Activated CD8-positive, alpha-beta T cell treated with anti-CD3 and anti-CD28 coated beads for 36 hours (primary cell): ENCODE measurements around the gene CORO7. TPM values are rescaled to one million over a fixed set of nuclear protein-coding genes. Genes with fewer than 3 reads are reported as not detected.

Experiments
- ATAC-seq: fragments of 200-7000 bp; cut with Tn5 transposase; one replicate; pipeline ENCODE4 v1.10.0; 2021; ENCODE audit warnings: mild to moderate bottlenecking, moderate library complexity
- CTCF ChIA-PET: fragments of 350-600 bp; sonication (Branson Sonifier 250); formaldehyde crosslinking; loops from one replicate; lab custom pipeline; 2021; ENCODE audit warnings: antibody characterized with exemption; lab: Charles Lee
- POLR2A ChIA-PET: fragments of 350-600 bp; sonication (Branson Sonifier 250); formaldehyde crosslinking; loops from one replicate; lab custom pipeline; 2021; ENCODE audit warnings: antibody characterized with exemption; lab: Charles Lee
- DNase-seq: peaks from one replicate; pipeline ENCODE4 v3.0.0-alpha.2; 2020
- H3K27ac Mint-ChIP-seq: one replicate; pipeline ENCODE4 v1.8.0; 2021; ENCODE audit warnings: mild to moderate bottlenecking, mixed read lengths
- H3K27me3 Mint-ChIP-seq: one replicate; pipeline ENCODE4 v1.8.0; 2021; ENCODE audit warnings: mixed read lengths
- H3K36me3 Mint-ChIP-seq: one replicate; pipeline ENCODE4 v1.8.0; 2021; ENCODE audit warnings: low read depth, mixed read lengths
- H3K4me1 Mint-ChIP-seq: one replicate; pipeline ENCODE4 v1.8.0; 2021; ENCODE audit warnings: low read depth, mixed read lengths
- H3K4me3 Mint-ChIP-seq: one replicate; pipeline ENCODE4 v1.8.0; 2021; ENCODE audit warnings: mild to moderate bottlenecking, moderate library complexity, mixed read lengths
- H3K9me3 Mint-ChIP-seq: one replicate; pipeline ENCODE4 v1.8.0; 2021; ENCODE audit warnings: mixed read lengths
- intact Hi-C: fragments of 100-400 bp; cut with micrococcal nuclease; formaldehyde crosslinking; loops from one replicate; pipeline ENCODE4 v1.10.0; 2022
- total RNA-seq, 2 experiments: library from RNA; stranded (reverse); gene quantifications; one replicate each; pipeline ENCODE4 v1.2.3, GENCODE V29; 2021
- TF ChIP-seq, protein P1 (sequence below): fragments of 200-600 bp; IDR thresholded peaks from one replicate; pipeline ENCODE4 v1.8.0; 2022; ENCODE audit warnings: antibody characterized with exemption, mild to moderate bottlenecking

The CORO7 gene
- total RNA-seq, 2 experiments from 2014 or later = 73.3 to 76.6 TPM

DNA sequence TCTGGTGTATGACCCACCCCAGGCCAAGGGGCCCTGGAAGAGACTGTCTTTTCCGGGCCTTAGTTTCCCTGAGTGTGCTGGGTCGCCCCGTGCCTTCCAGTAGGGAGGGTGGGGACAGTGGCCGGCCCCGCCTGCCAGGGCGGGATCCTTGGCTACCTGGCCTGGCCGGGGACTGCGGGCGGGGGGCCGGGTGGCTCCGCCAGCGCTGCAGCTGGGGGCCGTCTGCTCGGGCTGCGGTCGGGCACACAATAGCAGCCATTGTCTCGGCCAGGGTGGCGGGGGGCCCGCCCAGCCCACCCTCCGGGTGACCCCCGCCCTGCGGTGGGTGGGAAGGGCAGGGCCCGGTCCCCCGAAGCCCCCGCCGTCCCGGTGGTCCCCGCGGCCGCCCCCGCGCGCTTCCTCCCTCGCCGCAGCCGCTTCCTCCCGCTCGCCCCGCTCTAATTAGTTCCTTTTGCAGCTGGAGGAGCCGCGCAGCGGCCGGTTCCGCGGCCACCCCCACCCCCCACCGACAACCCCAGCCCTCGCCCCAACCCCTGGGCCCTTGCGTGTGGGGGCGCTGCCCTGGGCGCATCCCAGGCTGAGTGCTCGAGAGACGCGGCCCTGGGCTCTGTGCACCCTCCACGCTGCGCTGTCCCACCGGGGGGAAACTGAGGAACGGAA, 88.9 kb downstream of the CORO7 start:
- no peaks in the 10 kb centered on the region for H3K27me3 Mint-ChIP-seq
- POLR2A ChIA-PET = interaction anchor here (0.9 to 1.2 kb wide), 3 partner anchors 10 to 22 kb away, joined by 3 to 4 read pairs (median 3); no protein-coding TSS in a partner anchor
- CTCF ChIA-PET = interaction anchor here (0.8 to 6.6 kb wide), 17 partner anchors 9 to 73 kb away, joined by 3 to 54 read pairs (median 5); partner anchors contain the start of genes GLIS2 and TFAP4
- H3K27ac Mint-ChIP-seq = no peak overlapping the region
- H3K9me3 Mint-ChIP-seq = no peaks in the 10 kb centered on the region
- no peaks in the 10 kb centered on the region for H3K36me3 Mint-ChIP-seq
- no peak overlapping the region for H3K4me3 Mint-ChIP-seq
- DNase-seq (no peak), ATAC-seq (peak; percentile 26)
- intact Hi-C loops = no loop called here
- TF ChIP-seq, protein P1, sequence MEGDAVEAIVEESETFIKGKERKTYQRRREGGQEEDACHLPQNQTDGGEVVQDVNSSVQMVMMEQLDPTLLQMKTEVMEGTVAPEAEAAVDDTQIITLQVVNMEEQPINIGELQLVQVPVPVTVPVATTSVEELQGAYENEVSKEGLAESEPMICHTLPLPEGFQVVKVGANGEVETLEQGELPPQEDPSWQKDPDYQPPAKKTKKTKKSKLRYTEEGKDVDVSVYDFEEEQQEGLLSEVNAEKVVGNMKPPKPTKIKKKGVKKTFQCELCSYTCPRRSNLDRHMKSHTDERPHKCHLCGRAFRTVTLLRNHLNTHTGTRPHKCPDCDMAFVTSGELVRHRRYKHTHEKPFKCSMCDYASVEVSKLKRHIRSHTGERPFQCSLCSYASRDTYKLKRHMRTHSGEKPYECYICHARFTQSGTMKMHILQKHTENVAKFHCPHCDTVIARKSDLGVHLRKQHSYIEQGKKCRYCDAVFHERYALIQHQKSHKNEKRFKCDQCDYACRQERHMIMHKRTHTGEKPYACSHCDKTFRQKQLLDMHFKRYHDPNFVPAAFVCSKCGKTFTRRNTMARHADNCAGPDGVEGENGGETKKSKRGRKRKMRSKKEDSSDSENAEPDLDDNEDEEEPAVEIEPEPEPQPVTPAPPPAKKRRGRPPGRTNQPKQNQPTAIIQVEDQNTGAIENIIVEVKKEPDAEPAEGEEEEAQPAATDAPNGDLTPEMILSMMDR = no peak
- peaks cover 4% of the 10 kb centered on the region for H3K4me1 Mint-ChIP-seq

DNA sequence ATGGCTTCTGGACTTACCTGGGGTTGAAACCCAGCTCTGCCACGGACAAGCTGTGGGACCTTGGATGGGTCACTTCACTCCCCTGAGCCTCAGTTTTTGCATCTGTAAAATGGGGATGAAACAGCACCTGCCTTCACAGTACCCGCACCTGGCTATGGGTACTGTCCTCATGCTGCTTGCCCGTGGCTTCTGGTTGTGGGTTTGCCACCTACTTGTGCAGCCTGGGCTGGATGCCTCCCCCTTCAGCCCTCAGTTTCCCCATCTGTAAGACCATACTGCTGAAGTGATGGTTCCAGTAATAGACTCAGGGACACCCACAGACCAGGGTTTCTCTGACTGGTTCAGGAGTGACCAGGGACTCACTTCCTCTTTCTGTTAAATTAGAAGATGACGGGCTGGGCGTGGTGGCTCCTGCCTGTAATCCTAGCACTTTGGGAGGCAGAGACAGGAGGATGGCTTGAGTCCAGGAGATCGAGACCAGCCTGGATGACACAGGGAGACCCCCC, 91.1 kb downstream of the CORO7 start:
- no peak for ATAC-seq
- DNase-seq = no peak
- Mint-ChIP-seq H3K4me1 (peaks cover 4% of the 10 kb centered on the region), H3K27ac (no peak overlapping the region), H3K4me3 (no peak overlapping the region), H3K9me3 (no peaks in the 10 kb centered on the region), H3K36me3 (no peaks in the 10 kb centered on the region), H3K27me3 (no peaks in the 10 kb centered on the region)
- intact Hi-C loops = no loop called here
- CTCF ChIA-PET = interaction anchor here (1.4 to 3.7 kb wide), 3 partner anchors 18 to 72 kb away, joined by 3 to 23 read pairs (median 4); no protein-coding TSS in a partner anchor
- TF ChIP-seq, protein P1 = no peak
- POLR2A ChIA-PET = interaction anchor here (0.6 to 1.1 kb wide), 2 partner anchors 54 to 290 kb away, joined by 3 read pairs; no protein-coding TSS in a partner anchor

DNA sequence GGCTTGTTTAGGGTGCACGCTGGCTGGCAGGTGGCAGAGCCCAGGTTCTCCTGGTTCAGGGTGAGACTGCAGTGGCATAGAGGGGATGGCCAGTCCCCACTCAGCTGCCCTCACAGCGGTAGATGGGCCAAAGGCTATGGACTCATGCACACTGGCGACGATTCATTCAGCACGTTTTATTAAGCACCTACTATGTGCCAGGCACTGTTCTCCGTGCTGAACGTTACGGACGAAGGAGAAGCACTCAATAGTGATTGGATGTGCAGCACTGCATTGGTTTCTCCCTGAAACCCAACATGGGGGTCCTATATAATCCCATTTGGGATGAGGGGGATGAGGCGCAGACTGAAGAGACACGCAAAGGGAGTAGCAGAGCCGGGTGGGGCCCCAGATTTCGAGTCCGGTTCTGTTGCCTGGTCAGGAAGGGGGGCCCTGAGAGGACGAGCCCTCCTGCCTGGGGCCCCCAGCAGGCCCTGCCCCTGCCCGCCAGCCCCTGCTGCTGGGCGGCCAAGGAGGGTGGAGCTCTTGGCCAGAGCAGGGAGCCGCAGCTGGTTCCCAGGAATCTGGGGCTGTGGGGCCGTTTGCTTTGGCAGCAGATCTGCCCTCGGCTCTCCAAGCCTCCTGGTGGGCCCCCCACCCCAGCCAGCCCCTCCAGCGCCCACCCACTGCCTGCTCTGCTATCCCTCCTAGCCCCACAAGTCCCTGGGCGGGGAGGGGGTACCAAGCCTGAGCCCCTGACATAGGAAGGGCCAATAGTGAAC, 91.7 kb downstream of the CORO7 start:
- TF ChIP-seq, protein P1 = no peak
- POLR2A ChIA-PET = no interaction called here
- no peak for ATAC-seq

DNA sequence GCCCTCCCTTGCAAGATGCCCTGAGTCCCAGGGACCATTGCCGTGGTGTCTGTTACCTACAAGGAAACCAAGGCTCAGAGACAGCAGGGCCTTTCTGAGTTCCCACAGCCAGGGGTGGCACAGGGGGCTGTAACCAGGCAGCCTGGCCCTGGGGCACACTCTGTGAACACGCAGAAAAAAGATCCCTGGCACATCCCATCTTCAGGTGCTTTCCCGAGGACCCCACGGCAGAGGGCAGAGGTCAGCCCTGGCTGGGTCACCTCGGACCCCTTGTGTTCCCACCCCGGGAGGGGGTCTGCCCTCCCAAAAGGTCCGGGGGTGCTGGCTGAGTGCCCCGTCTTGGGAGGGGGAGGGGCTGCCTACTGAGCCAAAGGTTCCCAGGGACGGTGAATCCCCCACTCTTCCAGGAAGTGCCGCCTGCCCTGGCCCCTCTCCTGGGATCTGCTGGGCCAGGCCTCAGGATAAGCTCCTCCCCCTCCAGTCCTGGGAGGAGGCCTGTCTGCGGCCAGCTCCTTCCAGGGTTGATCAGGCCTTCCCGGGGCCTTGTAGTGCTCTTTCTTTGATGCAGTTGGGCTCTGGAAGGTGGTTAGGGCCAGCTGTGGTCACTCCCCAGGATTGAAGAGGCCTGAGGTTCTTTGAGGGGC, 92.4 kb downstream of the CORO7 start:
- no peak for ATAC-seq
- intact Hi-C loops = no loop called here
- POLR2A ChIA-PET = no interaction called here

More for the DNA sequence above, 91.7 kb downstream of the CORO7 start:
- no peaks in the 10 kb centered on the region for H3K36me3 Mint-ChIP-seq
- H3K27ac Mint-ChIP-seq = no peak overlapping the region
- no peak for DNase-seq
- H3K4me3 Mint-ChIP-seq = no peak overlapping the region
- no peaks in the 10 kb centered on the region for H3K9me3 Mint-ChIP-seq
- no peaks in the 10 kb centered on the region for H3K27me3 Mint-ChIP-seq
- CTCF ChIA-PET = interaction anchor here (0.5 to 3.7 kb wide), 6 partner anchors 13 to 121 kb away, joined by 3 to 23 read pairs (median 4); no protein-coding TSS in a partner anchor
- peaks cover 4% of the 10 kb centered on the region for H3K4me1 Mint-ChIP-seq
- intact Hi-C loops = no loop called here

More for the DNA sequence above, 92.4 kb downstream of the CORO7 start:
- DNase-seq = no peak
- Mint-ChIP-seq H3K36me3 (no peaks in the 10 kb centered on the region), H3K4me3 (no peak overlapping the region), H3K27ac (no peak overlapping the region), H3K27me3 (no peaks in the 10 kb centered on the region), H3K4me1 (peaks cover 7% of the 10 kb centered on the region), H3K9me3 (no peaks in the 10 kb centered on the region)
- CTCF ChIA-PET = interaction anchor here (0.5 to 2.7 kb wide), 6 partner anchors 12 to 121 kb away, joined by 3 to 13 read pairs (median 4); no protein-coding TSS in a partner anchor
- TF ChIP-seq, protein P1 = no peak
